Peyer's patch (tissue), 4 donors: Measurements from ENCODE around the gene GARIN5A. TPM values are rescaled to one million over a fixed set of nuclear protein-coding genes. Genes with fewer than 3 reads are reported as not detected.

Source experiments
- DNase-seq, 3 donors: peaks; one replicate each; pipeline ENCODE4 v3.0.0-alpha.2; 2017 to 2019
- H3K27ac ChIP-seq, 4 donors: fragments of 200-600 bp; sonication (generic); one replicate each; pipeline ENCODE4 v1.5.1; 2016 to 2019
- H3K27me3 ChIP-seq, 2 donors: fragments of 200-600 bp; sonication (generic); one replicate each; pipeline ENCODE4 v1.5.1; 2019
- H3K36me3 ChIP-seq, 3 donors: fragments of 200-600 bp; sonication (generic); one replicate each; pipeline ENCODE4 v1.5.1; 2016 to 2019
- H3K4me1 ChIP-seq, 4 donors: fragments of 200-600 bp; sonication (generic); one replicate each; pipeline ENCODE4 v1.5.1; 2016 to 2019
- H3K4me3 ChIP-seq, 4 donors: fragments of 200-600 bp; sonication (generic); 1 replicate in 3 of 4; 2 replicates in 1 of 4; pipeline ENCODE4 v1.5.1; 2016 to 2019; ENCODE audit warnings: mild to moderate bottlenecking in 1 of 4
- H3K9me3 ChIP-seq, 4 donors: fragments of 200-600 bp; sonication (generic); one replicate each; pipeline ENCODE4 v1.5.1; 2016 to 2019; ENCODE audit warnings: mild to moderate bottlenecking in 1 of 4
- CTCF ChIP-seq, 6 experiments: fragments of 450-650 bp in 4 of 6; fragments of 200-600 bp in 2 of 6; sonication (generic) in 1 of 6; IDR thresholded peaks; one replicate each; pipeline ENCODE4 v1.5.1; 2017 to 2019; ENCODE audit warnings: antibody characterized with exemption in 6 of 6, mild to moderate bottlenecking in 3 of 6, moderate library complexity in 1 of 6
- POLR2A ChIP-seq, 2 donors: fragments of 450-650 bp; IDR thresholded peaks; one replicate each; pipeline ENCODE4 v1.5.1; 2017; ENCODE audit warnings: antibody characterized with exemption in 2 of 2, mild to moderate bottlenecking in 2 of 2, moderate library complexity in 2 of 2
- total RNA-seq, 4 donors: library from RNA; depleted of rRNA; stranded (reverse); fragments of >200 nt; gene quantifications; one replicate each; pipeline ENCODE4 v1.1.0, GENCODE V29; 2016

GARIN5A gene
- total RNA-seq, 4 donors from 2014 or later = 2.0 to 2.5 TPM; not detected in 2

DNA sequence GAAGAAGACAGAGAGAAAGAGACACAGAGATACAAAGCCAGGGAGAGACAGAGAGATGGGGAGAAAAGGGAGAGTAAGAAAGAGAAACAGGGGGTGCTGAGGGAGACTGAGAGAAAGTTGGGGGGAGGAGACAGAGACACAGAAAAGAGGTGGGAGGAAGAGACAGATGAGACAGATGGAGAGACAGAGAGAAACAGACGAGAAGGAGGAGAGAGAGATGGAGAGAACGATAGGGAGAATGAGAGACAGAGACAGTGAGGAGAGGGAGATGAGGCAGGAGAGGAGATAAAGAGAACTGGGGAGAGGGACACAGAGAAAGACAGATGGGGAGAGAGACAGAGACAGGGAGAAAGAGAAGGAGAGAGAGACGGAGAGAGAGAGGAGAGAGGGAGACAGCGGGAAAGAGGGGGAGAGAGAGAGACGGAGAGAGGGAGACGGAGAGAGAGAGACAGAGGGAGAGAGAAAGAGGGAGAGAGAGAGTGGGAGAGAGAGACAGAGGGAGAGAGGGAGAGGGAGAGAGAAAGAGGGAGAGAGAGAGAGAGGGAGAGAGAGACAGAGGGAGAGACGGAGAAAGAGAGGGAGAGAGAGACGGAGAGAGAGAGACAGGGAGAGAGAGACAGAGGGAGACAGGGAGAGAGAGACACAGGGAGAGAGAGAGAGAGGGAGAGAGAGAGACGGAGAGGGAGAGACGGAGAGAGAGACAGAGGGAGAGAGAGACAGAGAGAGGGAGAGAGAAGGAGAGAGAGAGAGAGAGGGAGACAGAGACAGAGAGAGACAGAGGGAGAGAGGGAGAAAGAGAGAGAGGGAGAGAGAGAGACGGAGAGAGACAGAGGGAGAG, 21.8 kb upstream of the GARIN5A start:
- TF ChIP-seq CTCF (IDR thresholded peaks at IDR 0.05) = no peak
- TF ChIP-seq POLR2A (IDR thresholded peaks at IDR 0.05) = no peak
- Histone ChIP-seq H3K4me3 (no peak overlapping the region), H3K4me1 (no peaks in the 10 kb centered on the region), H3K27me3 (no peaks in the 10 kb centered on the region), H3K27ac (no peak overlapping the region), H3K9me3 (no peaks in the 10 kb centered on the region), H3K36me3 (no peaks in the 10 kb centered on the region)
- no peak for DNase-seq

DNA sequence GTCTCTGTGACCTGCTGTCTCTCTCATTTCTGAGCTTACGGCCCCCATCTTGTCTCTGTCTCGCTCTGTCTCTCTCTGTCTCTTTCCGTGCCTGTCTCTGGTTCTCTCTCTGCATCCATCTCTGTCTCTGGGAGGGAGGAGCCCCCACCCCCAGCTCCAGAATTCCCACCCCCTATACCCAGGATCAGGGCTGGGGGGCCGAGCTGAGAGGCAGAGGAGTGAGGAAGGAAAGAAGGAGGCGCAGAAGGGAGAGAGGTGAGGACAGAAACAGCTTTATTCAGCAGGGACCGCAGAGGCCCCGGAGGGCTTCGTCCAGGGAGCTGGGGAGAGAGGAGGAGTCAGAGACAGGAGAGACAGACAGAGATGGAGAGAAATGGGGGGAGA, 20.4 kb upstream of the GARIN5A start:
- Histone ChIP-seq H3K4me3 (no peak overlapping the region), H3K27me3 (no peaks in the 10 kb centered on the region), H3K9me3 (no peaks in the 10 kb centered on the region), H3K36me3 (no peaks in the 10 kb centered on the region), H3K4me1 (no peaks in the 10 kb centered on the region), H3K27ac (no peak overlapping the region)
- no peak for TF ChIP-seq CTCF (IDR thresholded peaks at IDR 0.05)
- TF ChIP-seq POLR2A (IDR thresholded peaks at IDR 0.05) = no peak
- DNase-seq = peak in 1 of 3 donors; percentile 25

DNA sequence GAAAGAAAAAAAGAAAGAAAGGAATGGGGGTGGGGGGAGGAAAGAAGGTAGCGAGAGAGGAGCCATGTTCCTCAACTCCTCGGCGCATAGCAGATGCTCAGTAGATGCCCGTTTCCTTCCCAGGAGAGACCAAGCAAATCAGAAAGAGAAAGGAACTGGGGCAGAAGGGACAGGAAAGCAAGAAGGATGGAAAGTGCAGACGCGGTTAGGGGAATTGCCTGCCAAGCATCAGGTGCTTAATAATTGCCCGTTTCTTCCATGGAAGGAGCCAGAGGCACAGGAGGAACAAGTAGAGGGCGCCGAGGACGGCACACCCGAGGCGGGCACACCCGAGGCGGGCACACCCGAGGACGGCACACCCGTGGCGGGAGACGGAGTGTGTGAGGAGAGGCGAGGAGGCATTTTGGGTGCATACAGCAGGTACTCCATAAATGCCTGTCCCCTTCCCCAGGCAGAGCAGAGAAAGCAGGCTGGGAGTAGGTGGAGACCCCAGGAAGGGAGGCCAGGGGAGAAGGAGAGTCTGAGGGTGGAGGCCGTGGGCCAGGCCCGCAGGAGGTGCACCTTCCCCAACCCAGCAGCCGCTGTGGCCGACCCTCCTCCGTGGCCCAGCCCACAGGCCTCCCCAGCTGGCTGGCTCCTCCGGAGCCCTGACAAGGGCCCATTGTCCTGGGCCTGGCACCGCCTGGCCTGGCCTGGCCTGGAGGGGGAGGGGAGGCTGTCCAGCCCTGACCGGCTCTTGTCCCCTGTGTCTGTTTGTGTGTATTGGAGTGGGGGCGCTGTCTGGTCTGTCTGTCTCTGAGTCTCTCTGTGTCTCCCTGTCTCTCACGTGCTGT, 19.8 kb upstream of the GARIN5A start:
- Histone ChIP-seq H3K27me3 (no peaks in the 10 kb centered on the region), H3K36me3 (no peaks in the 10 kb centered on the region), H3K27ac (no peak overlapping the region), H3K4me1 (no peaks in the 10 kb centered on the region), H3K9me3 (no peaks in the 10 kb centered on the region), H3K4me3 (no peak overlapping the region)
- TF ChIP-seq POLR2A (IDR thresholded peaks at IDR 0.05) (no peak), CTCF (IDR thresholded peaks at IDR 0.05) (no peak)
- peak in 1 of 3 donors; percentile 37 for DNase-seq

GRCh38 chr19:50495020-50495531, 18.4 kb upstream of the GARIN5A start:
- no peaks in the 10 kb centered on the region for H3K27me3 ChIP-seq
- no peaks in the 10 kb centered on the region for H3K9me3 ChIP-seq
- H3K36me3 ChIP-seq = no peaks in the 10 kb centered on the region
- H3K4me3 ChIP-seq = no peak overlapping the region
- no peak for DNase-seq
- no peaks in the 10 kb centered on the region for H3K4me1 ChIP-seq
- TF ChIP-seq CTCF (IDR thresholded peaks at IDR 0.05) (no peak), POLR2A (IDR thresholded peaks at IDR 0.05) (no peak)
- H3K27ac ChIP-seq = no peak overlapping the region

- H3K27me3 ChIP-seq = no peaks in the 10 kb centered on the region
- no peak for DNase-seq
- no peaks in the 10 kb centered on the region for H3K4me1 ChIP-seq
- H3K9me3 ChIP-seq = no peaks in the 10 kb centered on the region
- TF ChIP-seq CTCF (IDR thresholded peaks at IDR 0.05) (no peak), POLR2A (IDR thresholded peaks at IDR 0.05) (no peak)
- no peaks in the 10 kb centered on the region for H3K36me3 ChIP-seq
- no peak overlapping the region for H3K4me3 ChIP-seq
- no peak overlapping the region for H3K27ac ChIP-seq
Measured at GRCh38 chr19:50494186-50495019, 17.8 kb upstream of the GARIN5A start.
